Adrenal gland (tissue), 5 donors: ENCODE data around the gene NSUN7.

Experiments
- POLR2A ChIP-seq, 2 donors: fragments of 450-650 bp; IDR thresholded peaks; one replicate each; pipeline ENCODE4 v1.6.1; 2017; ENCODE audit warnings: antibody characterized with exemption in 2 of 2, mild to moderate bottlenecking in 2 of 2, moderate library complexity in 1 of 2
- TF ChIP-seq, protein P1 (sequence below), 6 experiments: fragments of 450-650 bp in 4 of 6; fragments of 200-600 bp in 2 of 6; sonication (generic) in 1 of 6; IDR thresholded peaks; 1 replicate in 5 of 6; 2 replicates in 1 of 6; pipeline versions ENCODE4 v1.5.1 to v1.8.0; 2016 to 2021; ENCODE audit warnings: antibody characterized with exemption in 6 of 6, mild to moderate bottlenecking in 2 of 6, moderate library complexity in 1 of 6
- donor health status: DM: no; HTN: no; CAD: no.

DNA sequence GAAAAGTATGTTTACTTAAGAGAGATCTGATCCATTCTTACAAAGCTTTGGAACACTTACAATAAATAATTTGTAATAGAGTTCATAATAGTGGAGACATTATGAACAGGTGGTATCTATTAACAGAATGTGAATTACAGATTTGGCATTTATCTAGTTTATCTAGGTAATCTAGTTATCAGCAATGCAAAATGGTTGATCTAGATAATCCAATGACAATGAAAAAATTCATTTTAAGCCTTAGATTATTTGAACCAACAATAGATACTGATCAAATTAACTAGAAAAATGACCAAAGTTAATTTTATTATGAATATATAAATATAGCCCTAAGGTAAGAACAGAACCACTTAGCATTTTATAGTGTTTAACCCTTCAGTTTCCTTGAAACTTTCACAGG, 10.4 kb upstream of the NSUN7 start:
- TF ChIP-seq, protein P1, sequence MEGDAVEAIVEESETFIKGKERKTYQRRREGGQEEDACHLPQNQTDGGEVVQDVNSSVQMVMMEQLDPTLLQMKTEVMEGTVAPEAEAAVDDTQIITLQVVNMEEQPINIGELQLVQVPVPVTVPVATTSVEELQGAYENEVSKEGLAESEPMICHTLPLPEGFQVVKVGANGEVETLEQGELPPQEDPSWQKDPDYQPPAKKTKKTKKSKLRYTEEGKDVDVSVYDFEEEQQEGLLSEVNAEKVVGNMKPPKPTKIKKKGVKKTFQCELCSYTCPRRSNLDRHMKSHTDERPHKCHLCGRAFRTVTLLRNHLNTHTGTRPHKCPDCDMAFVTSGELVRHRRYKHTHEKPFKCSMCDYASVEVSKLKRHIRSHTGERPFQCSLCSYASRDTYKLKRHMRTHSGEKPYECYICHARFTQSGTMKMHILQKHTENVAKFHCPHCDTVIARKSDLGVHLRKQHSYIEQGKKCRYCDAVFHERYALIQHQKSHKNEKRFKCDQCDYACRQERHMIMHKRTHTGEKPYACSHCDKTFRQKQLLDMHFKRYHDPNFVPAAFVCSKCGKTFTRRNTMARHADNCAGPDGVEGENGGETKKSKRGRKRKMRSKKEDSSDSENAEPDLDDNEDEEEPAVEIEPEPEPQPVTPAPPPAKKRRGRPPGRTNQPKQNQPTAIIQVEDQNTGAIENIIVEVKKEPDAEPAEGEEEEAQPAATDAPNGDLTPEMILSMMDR (IDR thresholded peaks at IDR 0.05), result no peak
- TF ChIP-seq POLR2A (IDR thresholded peaks at IDR 0.05), result no peak
